ENCODE data around the gene ERBB4. TPM values are rescaled to one million over a fixed set of nuclear protein-coding genes. Genes with fewer than 3 reads are reported as not detected.

Gene ERBB4
- polyA plus RNA-seq, 6 donors from 2014 or later: not detected

- Mint-ChIP-seq H3K4me1 (no peaks in the 10 kb centered on the region), H3K4me3 (no peak overlapping the region), H3K27ac (no peak overlapping the region), H3K27me3 (no peaks in the 10 kb centered on the region), H3K9me3 (peaks cover 5 to 26% (median 6%) of the 10 kb centered on the region in 7 donors), H3K36me3 (no peaks in the 10 kb centered on the region)
- ATAC-seq (ENCODE audit: low read depth in 2 of 2) (no peak), DNase-seq (no peak)
Observed at GRCh38 chr2:212173756-212174510, 364.7 kb downstream of the ERBB4 start.

DNA sequence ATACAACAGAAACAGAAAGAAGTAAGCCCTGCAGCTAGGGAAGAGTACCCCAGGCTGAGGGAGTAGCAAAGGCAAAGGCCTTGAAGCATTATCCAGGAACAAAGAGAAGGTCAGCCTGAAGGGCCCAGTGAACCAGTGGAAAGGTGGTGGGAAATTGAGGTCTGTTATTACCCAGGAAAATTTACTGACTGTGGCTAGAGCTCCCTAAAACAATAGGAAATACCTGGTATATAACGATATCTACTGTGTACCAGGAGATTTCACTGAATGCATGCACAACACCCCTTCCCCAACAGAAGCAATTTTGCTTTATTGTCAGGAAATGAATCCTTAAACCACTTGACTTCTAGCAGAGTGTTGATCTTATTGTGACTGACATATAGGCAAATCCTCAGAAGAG lies 365.3 kb downstream of the ERBB4 start:
- Mint-ChIP-seq H3K27me3 (no peaks in the 10 kb centered on the region), H3K27ac (no peak overlapping the region), H3K4me1 (no peaks in the 10 kb centered on the region), H3K36me3 (no peaks in the 10 kb centered on the region), H3K9me3 (peaks cover 5 to 26% (median 6%) of the 10 kb centered on the region in 7 donors), H3K4me3 (no peak overlapping the region)
- no peak for ATAC-seq (ENCODE audit: low read depth in 2 of 2)
- no peak for DNase-seq

GRCh38 chr2:212170382-212170781 lies 368.2 kb downstream of the ERBB4 start:
- no peak overlapping the region for H3K4me3 Mint-ChIP-seq
- no peaks in the 10 kb centered on the region for H3K4me1 Mint-ChIP-seq
- H3K27me3 Mint-ChIP-seq: no peaks in the 10 kb centered on the region
- no peak for DNase-seq
- no peak for ATAC-seq (ENCODE audit: low read depth in 2 of 2)
- no peaks in the 10 kb centered on the region for H3K36me3 Mint-ChIP-seq
- H3K9me3 Mint-ChIP-seq: peaks cover 5 to 26% (median 9%) of the 10 kb centered on the region in 7 donors
- H3K27ac Mint-ChIP-seq: no peak overlapping the region

DNA sequence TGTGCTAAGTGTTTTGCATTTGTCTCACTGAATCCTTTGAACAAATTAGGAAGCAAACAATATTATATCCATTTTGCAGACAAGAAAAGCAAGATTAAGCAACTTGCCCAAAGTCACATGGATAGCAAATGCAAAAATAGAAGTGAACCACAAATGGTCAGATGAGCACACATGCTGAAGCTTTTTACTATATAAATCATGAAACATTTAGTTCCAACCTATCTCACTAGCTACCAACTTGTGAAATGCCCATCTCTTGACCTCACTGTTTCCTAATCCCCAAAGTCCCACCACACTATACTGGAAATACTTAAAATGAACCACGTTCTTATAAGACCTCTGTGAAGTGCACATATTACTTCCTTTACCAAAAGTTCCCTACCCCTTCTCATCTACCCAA lies 380.5 kb downstream of the ERBB4 start:
- no peaks in the 10 kb centered on the region for H3K9me3 Mint-ChIP-seq
- no peak overlapping the region for H3K27ac Mint-ChIP-seq
- no peaks in the 10 kb centered on the region for H3K27me3 Mint-ChIP-seq
- no peaks in the 10 kb centered on the region for H3K36me3 Mint-ChIP-seq
- no peaks in the 10 kb centered on the region for H3K4me1 Mint-ChIP-seq
- no peak for DNase-seq
- H3K4me3 Mint-ChIP-seq: no peak overlapping the region
- no peak for ATAC-seq (ENCODE audit: low read depth in 2 of 2)

DNA sequence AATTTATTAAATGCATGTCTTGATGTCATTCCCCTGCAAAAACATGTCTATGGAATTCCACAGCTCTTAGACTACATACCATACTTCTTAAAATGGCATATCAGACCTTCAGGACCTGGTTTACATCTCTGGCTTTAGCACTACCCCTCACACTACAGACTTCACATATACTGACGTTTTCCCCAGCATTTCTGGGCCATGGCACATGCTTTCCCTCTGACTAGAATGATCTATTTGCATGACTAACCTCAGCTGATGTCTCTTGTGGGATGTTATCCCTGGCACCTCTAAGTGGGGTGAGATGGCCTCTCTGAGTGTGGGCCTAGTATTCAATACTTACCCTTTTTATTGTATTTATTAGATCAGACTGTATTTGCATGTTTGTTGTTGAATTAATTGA lies 381.6 kb downstream of the ERBB4 start:
- H3K27ac Mint-ChIP-seq: no peak overlapping the region
- DNase-seq: no peak
- H3K4me1 Mint-ChIP-seq: no peaks in the 10 kb centered on the region
- no peak overlapping the region for H3K4me3 Mint-ChIP-seq
- H3K9me3 Mint-ChIP-seq: no peaks in the 10 kb centered on the region
- H3K36me3 Mint-ChIP-seq: no peaks in the 10 kb centered on the region
- ATAC-seq (ENCODE audit: low read depth in 2 of 2): no peak
- H3K27me3 Mint-ChIP-seq: no peaks in the 10 kb centered on the region

- H3K4me3 Mint-ChIP-seq: no peak overlapping the region
Observed at GRCh38 chr2:212156088-212156487, 382.5 kb downstream of the ERBB4 start.

DNA sequence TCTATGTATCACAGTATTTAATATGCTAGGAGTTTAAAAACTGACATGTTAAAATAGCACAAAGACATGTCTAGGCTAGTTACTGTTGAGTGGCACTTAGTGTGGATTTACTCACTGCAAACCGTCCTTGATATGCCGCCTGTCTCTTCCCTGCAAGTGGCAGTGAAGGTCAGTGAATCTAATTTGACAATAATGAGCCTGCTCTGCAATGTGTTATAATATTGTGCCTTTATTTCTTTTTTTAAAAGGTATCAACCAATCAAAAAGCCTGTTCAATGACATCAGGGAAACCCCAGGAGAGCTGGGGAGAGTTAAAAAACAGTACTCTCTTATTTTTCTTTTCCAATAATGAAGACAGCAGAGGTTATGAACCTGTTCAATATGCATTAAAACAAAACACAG lies 384.1 kb downstream of the ERBB4 start:
- no peaks in the 10 kb centered on the region for H3K27me3 Mint-ChIP-seq

More at GRCh38 chr2:212156088-212156487, 382.5 kb downstream of the ERBB4 start:
- no peaks in the 10 kb centered on the region for H3K4me1 Mint-ChIP-seq
- ATAC-seq (ENCODE audit: low read depth in 2 of 2): no peak
- no peak for DNase-seq
- H3K36me3 Mint-ChIP-seq: no peaks in the 10 kb centered on the region
- H3K27ac Mint-ChIP-seq: no peak overlapping the region
- no peaks in the 10 kb centered on the region for H3K9me3 Mint-ChIP-seq
- no peaks in the 10 kb centered on the region for H3K27me3 Mint-ChIP-seq

DNA sequence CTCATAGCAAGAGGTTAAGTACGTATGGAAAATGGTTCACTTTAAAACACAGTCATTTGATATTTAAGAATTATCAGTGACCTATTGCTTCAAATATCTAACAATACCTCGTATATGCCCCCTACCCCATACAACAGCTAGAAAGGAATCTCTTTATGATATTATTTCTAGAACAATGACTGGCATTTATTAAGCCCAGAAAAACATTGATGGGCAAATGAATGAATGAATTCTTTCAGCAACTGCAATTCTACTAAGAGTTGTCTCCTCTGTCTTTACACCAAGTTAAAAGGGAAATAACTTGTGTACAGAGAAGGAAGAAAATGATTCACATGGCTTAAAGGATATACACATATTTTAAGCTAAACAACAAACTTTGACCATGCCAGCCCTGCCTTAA lies 384.7 kb downstream of the ERBB4 start:
- Mint-ChIP-seq H3K27me3 (no peaks in the 10 kb centered on the region), H3K27ac (no peak overlapping the region), H3K4me3 (no peak overlapping the region), H3K36me3 (no peaks in the 10 kb centered on the region), H3K4me1 (no peaks in the 10 kb centered on the region), H3K9me3 (peaks cover 0 to 6% (median 0%) of the 10 kb centered on the region in 7 donors)
- ATAC-seq (ENCODE audit: low read depth in 2 of 2) (no peak), DNase-seq (no peak)

More for the DNA sequence above, 384.1 kb downstream of the ERBB4 start:
- Mint-ChIP-seq H3K4me1 (no peaks in the 10 kb centered on the region), H3K4me3 (no peak overlapping the region), H3K27ac (no peak overlapping the region), H3K9me3 (peaks cover 0 to 6% (median 0%) of the 10 kb centered on the region in 7 donors), H3K36me3 (no peaks in the 10 kb centered on the region)
- ATAC-seq (ENCODE audit: low read depth in 2 of 2) (no peak), DNase-seq (no peak)

DNA sequence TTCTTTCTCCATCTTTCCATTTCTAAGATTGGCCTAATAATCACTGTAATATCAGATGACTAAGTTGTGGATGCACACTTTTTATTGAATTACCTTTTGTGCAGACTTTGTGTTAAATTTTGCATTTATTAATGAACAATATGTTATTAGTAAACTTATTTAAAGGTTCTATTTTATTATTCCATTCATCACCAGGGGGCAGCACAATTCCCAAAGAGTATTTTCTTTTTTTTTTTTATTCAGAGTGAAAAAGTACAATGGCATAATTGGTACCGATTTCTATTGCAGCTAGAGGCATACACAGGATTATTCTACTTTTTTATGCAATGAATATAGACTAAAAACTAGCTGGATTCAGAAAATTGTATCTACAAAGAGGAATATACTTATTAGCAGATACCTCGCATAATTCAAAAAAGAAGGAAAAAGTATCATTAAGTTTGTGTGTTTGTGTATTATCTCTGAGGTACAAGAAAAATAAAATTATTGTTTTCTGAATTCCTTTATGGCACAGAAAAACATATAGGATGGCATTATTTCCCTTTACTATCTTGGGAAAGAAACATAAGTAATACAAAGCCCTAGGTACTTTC lies 390.6 kb downstream of the ERBB4 start:
- Mint-ChIP-seq H3K9me3 (peaks cover 0 to 6% (median 0%) of the 10 kb centered on the region in 7 donors), H3K36me3 (no peaks in the 10 kb centered on the region), H3K27me3 (no peaks in the 10 kb centered on the region), H3K4me3 (no peak overlapping the region), H3K4me1 (no peaks in the 10 kb centered on the region), H3K27ac (no peak overlapping the region)
- no peak for DNase-seq
- no peak for ATAC-seq (ENCODE audit: low read depth in 2 of 2)

DNA sequence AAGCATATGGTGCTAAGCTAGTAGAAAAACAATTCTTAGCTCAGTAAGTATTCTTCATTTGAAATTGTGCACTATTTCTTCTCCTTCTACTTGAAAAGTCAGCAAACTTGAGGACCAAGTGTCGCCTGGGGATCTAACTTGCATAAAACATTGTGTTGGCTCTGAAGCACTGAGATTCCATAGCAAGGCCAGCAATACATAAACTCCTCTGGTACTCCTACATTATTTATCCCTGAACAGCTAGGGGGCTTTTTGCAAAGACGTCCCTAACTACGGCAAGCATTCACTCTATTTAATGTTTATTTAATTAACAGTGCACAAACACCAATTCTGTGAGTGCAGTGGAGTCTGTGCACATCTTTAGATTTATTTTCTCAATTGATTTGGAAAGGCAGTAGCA lies 392.2 kb downstream of the ERBB4 start:
- Mint-ChIP-seq H3K27me3 (no peaks in the 10 kb centered on the region), H3K36me3 (no peaks in the 10 kb centered on the region), H3K4me1 (no peaks in the 10 kb centered on the region), H3K27ac (no peak overlapping the region), H3K9me3 (peaks cover 0 to 6% (median 0%) of the 10 kb centered on the region in 7 donors), H3K4me3 (no peak overlapping the region)
- ATAC-seq (ENCODE audit: low read depth in 2 of 2): no peak
- no peak for DNase-seq

DNA sequence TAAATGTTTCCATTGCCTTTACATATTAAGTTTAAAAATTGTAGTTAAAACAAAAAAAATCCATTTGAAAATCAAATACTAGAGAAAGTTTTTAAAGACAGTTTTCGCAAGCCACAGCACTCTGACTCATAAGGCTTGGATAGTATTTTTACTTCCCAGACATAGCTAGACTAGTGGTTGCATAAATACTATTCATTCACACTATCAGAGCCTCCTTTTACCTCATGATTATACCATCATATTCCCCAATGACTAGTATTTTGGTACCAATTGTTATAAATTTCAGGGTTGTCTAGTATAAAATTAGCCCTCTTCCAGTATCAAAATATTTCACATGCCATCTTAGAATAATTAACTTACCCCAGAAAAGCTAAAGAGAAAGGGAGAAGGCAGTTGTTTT lies 393.5 kb downstream of the ERBB4 start:
- no peak overlapping the region for H3K4me3 Mint-ChIP-seq
- H3K27ac Mint-ChIP-seq: no peak overlapping the region
- peaks cover 0 to 3% (median 0%) of the 10 kb centered on the region in 7 donors for H3K9me3 Mint-ChIP-seq
- no peaks in the 10 kb centered on the region for H3K36me3 Mint-ChIP-seq
- DNase-seq: no peak
- no peaks in the 10 kb centered on the region for H3K27me3 Mint-ChIP-seq
- ATAC-seq (ENCODE audit: low read depth in 2 of 2): no peak
- no peaks in the 10 kb centered on the region for H3K4me1 Mint-ChIP-seq

DNA sequence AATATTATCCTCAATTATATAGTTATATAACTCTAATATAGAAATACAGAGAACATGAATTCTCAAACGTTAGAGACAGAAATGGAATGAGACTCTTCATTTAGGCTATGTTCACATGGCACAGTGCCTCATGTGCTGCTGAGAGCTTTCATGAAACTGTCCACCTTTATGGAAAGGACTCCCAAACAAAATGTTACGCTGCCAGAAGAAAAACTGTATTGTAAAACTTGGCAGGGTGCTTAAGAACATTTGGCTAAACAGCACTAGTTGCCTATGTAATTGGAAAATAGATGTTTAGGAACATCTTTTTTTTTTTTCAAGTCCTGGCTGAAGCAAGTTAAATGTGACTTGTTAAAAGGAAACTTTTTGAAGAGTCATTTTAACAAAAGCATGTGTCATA lies 396.0 kb downstream of the ERBB4 start:
- H3K27me3 Mint-ChIP-seq: no peaks in the 10 kb centered on the region
- no peaks in the 10 kb centered on the region for H3K4me1 Mint-ChIP-seq
- H3K27ac Mint-ChIP-seq: no peak overlapping the region
- no peak overlapping the region for H3K4me3 Mint-ChIP-seq
- no peaks in the 10 kb centered on the region for H3K9me3 Mint-ChIP-seq
- no peaks in the 10 kb centered on the region for H3K36me3 Mint-ChIP-seq
- DNase-seq: no peak
- no peak for ATAC-seq (ENCODE audit: low read depth in 2 of 2)

DNA sequence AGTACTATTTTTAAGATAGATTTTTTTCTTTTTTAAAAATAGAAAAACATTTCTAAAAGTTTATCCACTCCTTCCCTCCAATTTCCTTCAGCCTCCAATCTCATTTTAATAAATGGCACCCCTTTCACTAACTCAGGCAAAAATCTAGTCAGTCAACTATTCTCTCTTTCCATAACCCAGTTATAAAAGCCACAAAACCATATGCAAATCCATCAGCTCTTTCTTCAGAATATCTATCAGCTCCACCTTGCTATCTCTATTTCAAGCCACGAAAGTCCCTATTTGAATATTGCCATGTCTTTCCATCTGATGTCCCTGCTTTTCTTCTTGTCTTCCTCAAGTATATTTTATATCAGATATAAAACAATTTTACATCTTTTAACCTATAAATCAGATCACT lies 397.1 kb downstream of the ERBB4 start:
- Mint-ChIP-seq H3K27ac (no peak overlapping the region), H3K9me3 (peaks cover 0 to 3% (median 0%) of the 10 kb centered on the region in 7 donors), H3K36me3 (no peaks in the 10 kb centered on the region), H3K4me3 (no peak overlapping the region), H3K4me1 (no peaks in the 10 kb centered on the region), H3K27me3 (no peaks in the 10 kb centered on the region)
- ATAC-seq (ENCODE audit: low read depth in 2 of 2) (no peak), DNase-seq (no peak)

- H3K27me3 Mint-ChIP-seq: no peaks in the 10 kb centered on the region
- H3K4me3 Mint-ChIP-seq: no peak overlapping the region
Observed at GRCh38 chr2:212136216-212136795, 402.3 kb downstream of the ERBB4 start.

More at GRCh38 chr2:212136216-212136795, 402.3 kb downstream of the ERBB4 start:
- DNase-seq: no peak
- Mint-ChIP-seq H3K4me1 (no peaks in the 10 kb centered on the region), H3K36me3 (no peaks in the 10 kb centered on the region), H3K9me3 (peaks cover 0 to 3% (median 0%) of the 10 kb centered on the region in 7 donors), H3K27ac (no peak overlapping the region)
- ATAC-seq (ENCODE audit: low read depth in 2 of 2): no peak

Measured in naive B cell (primary cell).